Frontal cortex (tissue), 4 donors: ENCODE measurements around the gene TMEM139. TPM values are rescaled to one million over a fixed set of nuclear protein-coding genes. Genes with fewer than 3 reads are reported as not detected.
"Not testable (repeated sequence)": the region's sequence is repeated elsewhere in the genome, so short reads cannot be mapped to it uniquely, and the experiment has no call there.

Source experiments
- DNase-seq, 2 donors: peaks; one replicate each; pipeline ENCODE4 v3.0.0; 2012; ENCODE audit warnings: low spot score in 2 of 2
- FAIRE-seq: peaks from 2 replicates; lab custom pipeline; 2012; peaks lifted over from hg19 to GRCh38; lab: Jason Lieb, UNC
- total RNA-seq: library from RNA; depleted of rRNA; stranded (reverse); fragments of >200 nt; gene quantifications from one replicate; pipeline ENCODE4 v1.2.3, GENCODE V29; 2014
- donor health status: control.
- donor health status: control.
- donor health status: control.

Gene TMEM139
- total RNA-seq, 1 donor from 2014 or later = not detected

DNA sequence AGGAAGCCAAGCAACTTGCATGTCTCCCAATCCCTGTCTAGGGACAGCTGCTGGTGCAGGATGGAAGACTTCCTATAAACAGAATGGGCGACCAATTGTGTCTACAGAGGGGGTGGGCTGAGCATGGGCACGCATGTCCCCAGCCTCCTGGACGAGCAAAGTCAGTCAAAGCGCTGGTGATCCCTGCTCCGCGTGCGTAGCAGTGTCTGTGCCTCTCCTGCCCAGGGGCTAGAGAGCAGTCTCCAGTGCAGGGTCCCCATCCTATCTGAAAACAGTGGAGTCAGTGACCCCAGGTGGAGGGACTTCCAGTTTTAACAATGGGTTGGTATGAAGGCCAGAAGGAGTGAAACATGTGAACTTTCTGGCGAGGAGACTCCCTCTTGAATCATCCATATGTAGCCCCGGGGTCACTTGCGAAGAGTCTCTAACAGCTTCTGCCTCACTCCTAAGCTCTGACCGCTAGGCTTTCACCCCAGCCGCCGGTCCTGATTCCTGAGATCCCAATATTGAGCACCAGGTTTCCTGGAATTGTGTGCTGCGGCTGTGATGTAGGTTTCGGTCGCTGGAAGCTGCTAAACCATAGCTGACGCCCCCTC is 2.7 kb downstream of the TMEM139 start:
- no peak for DNase-seq
- FAIRE-seq = no peak

DNA sequence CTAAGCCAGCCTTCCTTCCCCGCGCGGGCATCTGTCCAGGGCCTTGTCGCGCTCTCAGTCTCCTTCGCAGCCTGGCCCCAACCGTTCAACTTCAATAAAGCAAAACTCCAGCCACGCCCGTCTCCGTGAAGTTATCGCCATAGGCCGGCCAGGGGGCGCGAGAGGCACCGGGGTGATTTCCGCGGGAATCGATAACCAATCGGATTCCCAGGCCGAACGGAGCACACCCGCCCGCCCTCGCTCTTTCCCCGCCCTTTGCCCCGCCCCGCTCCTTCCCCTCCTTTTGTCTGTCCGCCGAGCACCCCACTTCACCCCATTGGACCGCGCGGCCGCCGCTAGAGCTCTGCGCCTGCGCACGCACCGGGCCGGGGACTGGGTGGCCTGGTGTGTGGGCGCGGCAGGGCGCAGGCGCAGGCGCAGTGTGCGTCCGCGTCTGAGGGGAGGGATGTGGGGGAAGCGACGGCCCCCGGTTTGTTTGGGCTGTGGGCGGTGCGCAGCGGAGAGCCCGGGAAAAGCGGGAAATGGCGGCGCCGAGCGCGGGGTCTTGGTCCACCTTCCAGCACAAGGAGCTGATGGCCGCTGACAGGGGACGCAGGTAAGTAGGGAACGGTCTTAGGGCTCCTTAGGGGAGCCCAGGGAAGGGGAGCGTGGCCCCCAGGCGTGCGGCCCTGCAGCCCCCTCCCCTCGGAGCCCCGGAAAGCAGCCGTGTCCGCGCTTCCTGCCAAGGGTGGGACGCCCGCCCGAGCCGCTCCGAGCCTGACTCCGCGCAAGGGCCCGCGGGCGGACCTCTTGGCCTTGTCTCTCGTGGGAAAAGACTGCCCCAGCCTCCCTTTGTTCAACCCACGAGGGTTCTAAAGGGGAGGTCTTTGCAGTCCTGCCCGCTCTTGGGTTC is 3.4 kb downstream of the TMEM139 start, which contains the start of gene CASP2:
TSS of gene CASP2 (plus strand) at position 417 of the 892 bp plus-strand sequence. CDS start at position 522, 105 bp downstream.
- DNase-seq (peak; percentile 93 to 97), FAIRE-seq (no peak)

DNA sequence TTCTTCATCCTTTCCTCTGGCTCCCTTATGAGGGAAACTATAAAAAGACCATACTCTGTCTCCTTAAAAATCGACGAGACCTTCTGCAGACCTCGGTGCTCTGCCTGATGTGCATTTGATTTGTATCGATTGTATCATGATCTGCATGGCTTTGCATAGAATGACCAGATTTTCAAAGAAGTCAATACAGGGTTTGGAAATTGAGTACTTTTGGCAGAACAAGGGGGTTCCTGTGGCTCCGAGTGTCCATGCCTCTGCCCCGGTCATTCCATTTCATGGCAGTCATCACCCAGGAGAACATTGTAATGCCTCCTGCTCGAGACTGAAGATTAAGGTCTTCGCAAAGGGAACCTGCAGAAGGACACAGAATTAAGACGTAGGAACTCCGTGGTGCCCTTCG is 4.1 kb downstream of the TMEM139 start:
- DNase-seq (no peak), FAIRE-seq (no peak)

DNA sequence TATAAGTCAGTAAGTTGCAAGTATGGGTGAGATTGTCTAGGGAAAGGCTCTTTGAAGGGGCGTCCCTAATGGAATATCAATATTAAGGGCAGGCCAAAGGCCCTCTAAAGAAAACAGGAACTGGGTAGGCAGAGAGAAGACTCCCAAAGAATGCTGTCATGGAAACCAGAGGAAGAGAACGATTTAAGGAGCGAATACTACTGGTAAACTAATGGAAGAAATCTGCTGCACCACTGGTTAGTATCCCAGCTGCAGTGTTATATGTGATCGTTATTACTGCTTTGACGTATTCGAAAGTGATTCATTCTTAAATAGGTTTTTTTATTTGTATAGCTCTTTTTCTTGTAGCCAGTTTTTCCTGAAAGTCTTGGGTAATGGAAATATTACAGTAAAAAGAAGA is 4.7 kb downstream of the TMEM139 start:
- FAIRE-seq (no peak), DNase-seq (no peak)

DNA sequence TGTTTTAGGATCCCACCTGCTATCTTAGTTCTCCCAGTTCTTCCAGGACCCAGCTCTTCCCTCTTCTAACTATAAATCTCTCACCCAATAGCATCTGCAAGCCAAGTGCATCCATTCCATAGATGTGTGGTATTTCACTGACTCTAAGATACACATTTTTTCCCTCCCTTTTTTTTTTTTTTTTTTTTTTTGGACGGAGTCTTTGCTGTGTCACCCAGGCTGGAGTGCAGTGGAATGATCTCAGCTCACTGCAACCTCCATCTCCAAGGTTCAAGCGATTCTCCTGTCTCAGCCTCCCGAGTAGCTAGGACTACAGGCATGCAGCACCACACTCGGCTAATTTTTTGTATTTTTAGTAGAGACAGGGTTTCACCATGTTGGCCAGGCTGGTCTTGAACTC is 5.1 kb downstream of the TMEM139 start:
- not testable (repeated sequence) for DNase-seq, FAIRE-seq

DNA sequence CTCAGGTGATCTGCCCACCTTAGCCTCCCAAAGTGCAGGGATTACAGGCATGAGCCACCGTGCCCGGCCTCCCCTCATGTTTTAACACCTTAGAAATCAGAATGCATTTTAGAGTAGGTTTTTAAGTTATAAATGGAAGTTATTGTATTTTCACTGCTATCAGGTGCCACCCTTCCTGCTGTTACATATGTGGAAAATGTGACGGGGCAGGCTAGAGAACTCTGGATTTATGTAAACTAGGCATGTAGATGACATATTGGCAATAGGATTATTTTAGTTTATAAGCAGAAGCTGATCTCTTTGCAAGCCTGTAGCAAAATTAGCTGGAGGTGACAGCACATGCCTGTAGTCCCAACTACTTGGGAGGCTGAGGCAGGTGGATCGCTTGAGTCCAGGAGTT is 5.5 kb downstream of the TMEM139 start:
- FAIRE-seq (no peak), DNase-seq (no peak)

DNA sequence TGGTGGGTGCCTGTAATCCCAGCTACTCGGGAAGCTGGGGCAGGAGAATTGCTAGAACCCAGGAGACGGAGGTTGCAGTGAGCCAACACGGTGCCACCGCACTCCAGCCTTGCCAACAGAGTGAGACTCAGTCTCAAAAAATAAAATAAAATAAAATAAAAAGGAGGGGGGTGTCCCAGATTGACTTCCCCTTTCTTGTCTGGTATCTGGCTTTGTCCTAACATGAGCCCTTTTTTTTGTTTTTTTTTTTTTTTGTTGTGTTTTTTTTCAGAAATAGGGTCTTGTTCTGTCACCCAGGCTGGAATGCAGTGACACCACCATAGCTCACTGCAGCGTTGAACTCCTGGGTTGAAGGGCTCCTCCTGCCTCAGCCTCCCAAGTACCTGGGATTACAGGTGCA is 8.1 kb downstream of the TMEM139 start:
- no peak for DNase-seq
- FAIRE-seq = no peak

DNA sequence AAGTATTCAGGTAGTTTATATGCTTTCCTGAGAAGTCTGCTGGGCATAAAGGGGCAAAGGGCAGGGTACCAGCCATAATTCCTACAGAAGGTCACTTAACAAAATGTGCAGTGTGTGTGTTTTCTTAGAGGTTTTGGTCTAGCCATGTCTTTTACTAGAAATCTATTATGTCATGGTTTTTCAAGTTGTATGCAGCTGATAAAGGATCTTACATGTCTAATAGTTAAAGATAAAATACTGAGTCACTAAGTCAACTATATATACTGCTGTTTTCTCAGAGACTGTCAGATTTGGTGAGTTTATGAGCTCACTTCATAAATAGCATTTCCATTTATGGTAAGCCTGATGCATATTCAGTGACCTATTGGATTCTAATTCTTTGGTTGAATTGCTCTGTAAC is 11.1 kb downstream of the TMEM139 start:
- no peak for DNase-seq
- FAIRE-seq = no peak

DNA sequence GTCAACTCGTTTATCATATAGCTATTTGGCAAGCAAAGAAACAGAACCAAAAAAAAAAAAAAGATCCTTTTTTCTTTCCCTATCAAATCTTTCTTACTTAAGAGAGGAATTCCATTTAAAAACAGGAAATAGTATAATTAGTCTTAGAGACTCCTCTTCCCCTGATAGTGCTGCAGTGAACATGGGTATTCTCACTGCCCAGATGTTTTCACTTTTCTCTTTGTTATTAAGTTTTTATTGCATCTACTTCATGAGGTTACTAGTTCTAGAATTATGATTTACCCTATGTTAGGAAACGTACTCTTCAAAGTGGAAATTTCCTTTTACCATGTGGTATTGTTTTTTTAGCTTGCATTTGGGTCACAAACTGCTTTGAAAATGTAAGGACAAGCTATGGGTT is 11.9 kb downstream of the TMEM139 start:
- FAIRE-seq = no peak
- DNase-seq = no peak

DNA sequence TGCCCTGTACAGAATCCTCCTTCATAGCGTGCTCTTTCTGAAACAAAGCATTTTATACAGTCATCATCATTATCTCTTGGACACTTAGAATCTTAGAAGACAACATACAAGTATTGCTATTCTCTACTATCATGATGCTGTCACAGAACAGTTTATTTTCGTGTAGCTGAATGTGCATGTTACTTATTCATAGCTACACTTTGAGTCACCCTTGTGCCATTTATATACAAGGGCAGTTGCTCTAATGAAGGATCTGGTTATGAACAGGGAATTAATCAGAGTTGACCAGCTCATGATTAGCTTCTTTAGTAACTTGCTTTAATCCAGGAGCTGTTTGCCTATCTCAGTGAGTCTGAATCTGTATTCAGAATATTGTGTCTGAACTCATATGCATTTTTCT is 14.6 kb downstream of the TMEM139 start:
- DNase-seq = no peak

DNA sequence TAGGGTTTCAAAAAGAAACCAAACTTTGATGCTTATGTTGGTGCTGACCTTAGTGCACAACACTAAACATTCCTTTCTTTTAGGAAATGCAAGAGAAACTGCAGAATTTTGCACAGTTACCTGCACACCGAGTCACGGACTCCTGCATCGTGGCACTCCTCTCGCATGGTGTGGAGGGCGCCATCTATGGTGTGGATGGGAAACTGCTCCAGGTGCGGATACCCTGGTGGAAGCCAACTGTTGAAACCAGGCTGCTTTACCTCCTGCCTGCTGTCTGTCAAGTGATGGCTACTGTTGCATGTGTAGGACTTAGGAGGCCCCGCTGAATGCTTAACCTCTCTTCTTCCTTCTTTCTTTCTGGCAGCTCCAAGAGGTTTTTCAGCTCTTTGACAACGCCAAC is 15.1 kb downstream of the TMEM139 start:
- FAIRE-seq = no peak
- DNase-seq = no peak

More for the DNA sequence above, 14.6 kb downstream of the TMEM139 start:
- FAIRE-seq = no peak

DNA sequence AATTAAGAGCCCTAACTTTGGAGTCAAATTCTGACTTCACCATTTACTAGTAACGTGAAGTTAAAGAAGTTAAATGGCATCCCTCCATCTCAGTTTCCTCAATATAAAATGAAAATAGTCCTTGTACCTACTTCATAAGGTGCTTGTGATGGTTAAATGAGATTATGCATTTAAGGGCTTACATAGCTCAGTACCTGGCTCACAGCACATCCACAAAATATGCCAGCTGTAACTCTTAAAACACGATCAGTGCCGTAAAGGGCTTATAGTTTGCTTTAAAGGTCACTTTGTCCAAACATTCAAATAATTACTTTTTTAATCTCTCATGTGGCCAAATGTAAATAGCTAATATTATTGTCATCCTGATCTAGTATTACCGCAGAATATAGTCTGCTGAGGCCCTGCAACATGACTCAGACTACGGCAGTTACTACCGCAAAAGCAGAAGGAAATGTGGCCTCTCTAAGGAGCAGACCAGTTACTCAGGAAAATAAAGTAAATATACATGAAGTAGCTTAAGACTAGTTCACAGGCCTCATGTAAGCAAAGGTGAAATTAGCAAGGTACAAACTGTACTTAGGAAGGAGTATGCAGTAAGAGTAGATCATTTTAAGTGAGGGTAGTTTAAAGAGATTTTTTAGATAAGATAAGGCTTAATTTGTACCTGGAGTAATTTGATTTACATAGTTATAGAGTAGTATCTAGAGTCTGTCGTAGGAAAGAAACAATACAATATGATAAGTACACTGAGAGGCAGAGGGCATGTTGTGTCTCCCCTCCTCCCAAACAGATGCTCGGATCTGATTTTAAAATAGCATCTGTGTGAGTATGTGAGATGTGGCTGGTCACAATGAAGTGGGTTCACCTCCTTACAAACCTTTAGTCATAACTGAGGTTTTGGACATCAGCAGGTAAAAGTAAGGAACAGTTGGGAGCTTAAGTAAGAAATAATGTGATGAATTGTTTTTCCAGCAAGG is 16.5 kb downstream of the TMEM139 start:
- FAIRE-seq = no peak
- DNase-seq = no peak

DNA sequence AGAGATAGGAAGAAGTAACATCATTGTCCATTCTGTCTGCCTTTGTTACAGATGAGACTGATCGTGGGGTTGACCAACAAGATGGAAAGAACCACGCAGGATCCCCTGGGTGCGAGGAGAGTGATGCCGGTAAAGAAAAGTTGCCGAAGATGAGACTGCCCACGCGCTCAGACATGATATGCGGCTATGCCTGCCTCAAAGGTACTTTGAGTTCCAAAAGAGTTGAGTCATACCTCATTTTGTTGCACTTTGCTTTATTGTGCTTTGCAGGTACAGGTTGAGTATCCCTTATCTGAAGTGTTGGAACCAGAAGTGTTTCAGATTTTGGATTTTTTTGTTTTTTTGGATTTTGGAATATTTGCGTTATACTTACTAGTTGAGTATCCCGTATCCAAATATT is 19.0 kb downstream of the TMEM139 start:
- FAIRE-seq (no peak), DNase-seq (no peak)

DNA sequence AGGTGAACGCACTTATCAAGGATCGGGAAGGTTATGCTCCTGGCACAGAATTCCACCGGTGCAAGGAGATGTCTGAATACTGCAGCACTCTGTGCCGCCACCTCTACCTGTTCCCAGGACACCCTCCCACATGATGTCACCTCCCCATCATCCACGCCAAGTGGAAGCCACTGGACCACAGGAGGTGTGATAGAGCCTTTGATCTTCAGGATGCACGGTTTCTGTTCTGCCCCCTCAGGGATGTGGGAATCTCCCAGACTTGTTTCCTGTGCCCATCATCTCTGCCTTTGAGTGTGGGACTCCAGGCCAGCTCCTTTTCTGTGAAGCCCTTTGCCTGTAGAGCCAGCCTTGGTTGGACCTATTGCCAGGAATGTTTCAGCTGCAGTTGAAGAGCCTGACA is 20.2 kb downstream of the TMEM139 start:
- no peak for FAIRE-seq
- no peak for DNase-seq

DNA sequence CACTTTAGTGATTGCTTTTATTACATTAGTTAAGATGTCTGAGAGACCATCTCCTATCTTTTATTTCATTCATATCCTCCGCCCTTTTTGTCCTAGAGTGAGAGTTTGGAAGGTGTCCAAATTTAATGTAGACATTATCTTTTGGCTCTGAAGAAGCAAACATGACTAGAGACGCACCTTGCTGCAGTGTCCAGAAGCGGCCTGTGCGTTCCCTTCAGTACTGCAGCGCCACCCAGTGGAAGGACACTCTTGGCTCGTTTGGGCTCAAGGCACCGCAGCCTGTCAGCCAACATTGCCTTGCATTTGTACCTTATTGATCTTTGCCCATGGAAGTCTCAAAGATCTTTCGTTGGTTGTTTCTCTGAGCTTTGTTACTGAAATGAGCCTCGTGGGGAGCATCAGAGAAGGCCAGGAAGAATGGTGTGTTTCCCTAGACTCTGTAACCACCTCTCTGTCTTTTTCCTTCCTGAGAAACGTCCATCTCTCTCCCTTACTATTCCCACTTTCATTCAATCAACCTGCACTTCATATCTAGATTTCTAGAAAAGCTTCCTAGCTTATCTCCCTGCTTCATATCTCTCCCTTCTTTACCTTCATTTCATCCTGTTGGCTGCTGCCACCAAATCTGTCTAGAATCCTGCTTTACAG is 20.8 kb downstream of the TMEM139 start:
- no peak for FAIRE-seq
- peak; percentile 30 to 62 for DNase-seq

DNA sequence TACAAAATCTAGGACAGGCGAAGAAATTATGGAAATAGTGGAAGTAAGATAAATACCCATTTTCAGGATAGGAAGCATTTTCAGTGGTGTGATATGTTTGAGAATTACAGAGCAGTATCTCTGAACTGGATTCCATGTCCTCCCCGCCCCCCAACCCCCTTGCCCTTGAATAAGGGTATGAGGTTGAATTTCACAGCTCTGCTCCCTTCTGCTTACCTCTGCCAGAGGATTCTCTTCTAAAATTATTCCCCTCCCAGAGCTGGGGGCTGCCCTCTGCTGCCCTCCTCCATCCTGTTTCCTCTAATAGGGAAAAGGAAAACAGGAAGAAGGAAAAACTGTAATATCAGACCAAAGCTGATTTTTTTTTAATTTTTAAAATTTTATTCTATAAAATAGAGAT is 23.9 kb downstream of the TMEM139 start:
- FAIRE-seq (no peak), DNase-seq (no peak)

DNA sequence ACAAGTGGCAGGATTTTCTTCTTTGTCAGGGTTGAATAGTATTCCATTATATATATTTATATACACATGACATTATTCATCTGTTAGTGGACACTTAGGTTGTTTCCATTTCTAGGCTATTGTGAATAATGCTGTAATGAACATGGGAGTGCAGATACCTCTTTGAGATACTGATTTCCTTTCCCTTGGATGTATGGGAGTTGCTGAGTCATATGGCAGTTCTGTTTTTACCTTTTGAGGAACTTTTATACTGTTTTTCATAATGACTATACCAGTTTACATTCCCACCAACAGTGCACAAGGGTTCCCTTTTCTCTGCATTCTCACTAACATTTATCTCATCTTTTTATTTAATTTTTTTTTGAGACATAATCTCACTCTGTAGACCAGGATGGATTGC is 29.4 kb downstream of the TMEM139 start:
- FAIRE-seq = no peak
- DNase-seq = no peak

DNA sequence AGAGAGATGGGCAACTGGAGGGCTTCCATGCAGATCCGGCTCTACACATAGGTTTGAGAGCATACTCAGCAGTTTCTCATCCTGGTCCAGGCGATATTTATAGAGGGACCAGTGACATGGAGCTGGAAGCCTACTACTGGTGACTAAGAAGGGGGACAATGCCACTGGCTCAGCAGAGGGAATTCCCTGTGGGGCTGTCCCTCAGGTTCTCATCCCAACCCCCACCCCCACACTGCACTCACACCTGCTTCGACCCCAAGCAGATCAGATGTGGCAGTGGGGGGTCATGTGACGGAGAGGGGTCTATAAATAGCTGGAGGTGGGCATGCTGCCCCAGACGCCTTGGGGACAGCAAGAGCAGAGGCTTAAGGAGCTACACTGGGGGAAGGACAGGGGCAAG is 31.0 kb downstream of the TMEM139 start, which contains the start of gene CLCN1:
TSS of gene CLCN1 (plus strand) at position 336 of the 400 bp plus-strand sequence. CDS start 102 bp downstream, outside the sequence.
- FAIRE-seq (no peak), DNase-seq (no peak)

DNA sequence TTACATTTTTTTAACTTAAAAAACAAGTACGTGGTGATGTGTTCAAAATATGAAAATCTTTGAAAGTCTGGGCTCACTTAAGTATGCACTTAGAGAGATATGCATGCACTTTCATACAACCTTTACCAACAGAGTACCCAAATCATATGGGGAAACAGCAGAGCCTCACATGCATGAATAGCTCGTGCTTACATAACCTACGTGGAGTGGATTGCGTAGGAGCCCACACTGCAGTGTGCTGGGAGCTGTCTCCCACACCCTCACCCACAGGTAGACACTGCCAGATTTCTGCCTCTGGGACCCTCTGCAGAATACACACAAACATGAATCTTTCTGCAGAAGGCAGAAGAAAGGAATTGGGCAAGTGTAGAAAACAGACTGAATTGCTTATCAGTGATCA is 31.7 kb downstream of the TMEM139 start:
- no peak for FAIRE-seq
- peak in 1 of 2 donors; percentile 26 for DNase-seq

DNA sequence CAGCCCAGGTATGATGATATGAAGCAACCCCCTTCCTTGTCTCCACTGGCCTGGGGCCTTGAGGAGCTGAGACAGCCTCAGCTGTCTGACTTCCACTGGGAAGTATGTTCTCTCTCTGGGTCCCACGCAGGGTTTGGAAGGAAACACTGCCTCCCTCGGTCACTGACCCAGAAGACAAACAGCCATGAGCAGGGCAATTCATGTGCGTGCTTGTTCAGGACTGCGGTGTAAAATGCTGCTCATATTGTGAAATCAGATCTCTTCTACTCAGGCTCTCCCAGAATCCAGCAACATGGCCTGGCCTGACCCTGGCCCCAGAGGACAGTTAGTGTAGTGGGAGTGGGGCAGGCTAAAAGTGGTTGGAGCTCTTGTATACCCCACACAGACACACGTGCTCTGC is 33.9 kb downstream of the TMEM139 start:
- DNase-seq (no peak), FAIRE-seq (no peak)
